Coronary artery (tissue), 2 donors: Measurements from ENCODE around the gene ARRB1.

ENCODE experiments used
- DNase-seq: peaks from one replicate; pipeline ENCODE4 v3.0.0-alpha.2; 2017; ENCODE audit warnings: low spot score
- H3K27ac ChIP-seq, 2 donors: fragments of 200-600 bp; sonication (generic); one replicate each; pipeline ENCODE4 v1.5.1; 2016 to 2019
- H3K4me3 ChIP-seq: fragments of 200-600 bp; sonication (generic); 2 replicates; pipeline ENCODE4 v1.5.1; 2016; ENCODE audit warnings: mild to moderate bottlenecking, moderate library complexity
- CTCF ChIP-seq: fragments of 200-600 bp; sonication (generic); IDR thresholded peaks from one replicate; pipeline ENCODE4 v1.5.1; 2019; ENCODE audit warnings: antibody characterized with exemption

Gene ARRB1

GRCh38 chr11:75346912-75347647, 4.4 kb downstream of the ARRB1 start:
- Histone ChIP-seq H3K27ac (peak overlapping the region in 1 of 2 donors; percentile 85), H3K4me3 (no peak overlapping the region)
- DNase-seq, result peak; percentile 77
- no peak for TF ChIP-seq CTCF

DNA sequence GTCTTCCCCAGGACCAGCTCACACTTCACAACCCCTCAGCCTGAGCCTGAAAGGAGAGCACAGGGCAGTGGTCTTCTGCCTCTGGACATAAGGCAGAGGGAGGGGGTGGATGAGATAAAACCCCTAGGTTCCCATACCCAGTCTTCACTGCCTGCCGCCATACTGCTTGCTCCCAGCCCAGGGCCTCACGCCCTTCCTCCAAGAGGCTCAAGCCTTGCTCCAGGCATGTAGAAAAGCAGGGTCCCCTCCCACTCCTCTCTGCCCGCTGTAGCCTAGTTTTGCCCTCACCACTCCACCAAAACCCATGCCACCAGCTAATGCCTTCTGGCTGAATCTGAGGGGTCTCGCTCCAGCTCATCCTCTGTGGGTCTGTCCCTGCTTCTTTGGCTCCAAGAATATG, 5.2 kb downstream of the ARRB1 start:
- Histone ChIP-seq H3K27ac (peak overlapping the region in 1 of 2 donors; percentile 85), H3K4me3 (no peak overlapping the region)
- no peak for DNase-seq
- TF ChIP-seq CTCF, result no peak

GRCh38 chr11:75345455-75346160, 5.9 kb downstream of the ARRB1 start:
- H3K27ac ChIP-seq, result peak overlapping the region in 1 of 2 donors; percentile 56
- no peak overlapping the region for H3K4me3 ChIP-seq
- peak; percentile 64 for DNase-seq
- TF ChIP-seq CTCF, result no peak

- no peak for TF ChIP-seq CTCF
- H3K27ac ChIP-seq, result peak overlapping the region in 1 of 2 donors; percentile 56
- no peak overlapping the region for H3K4me3 ChIP-seq
- DNase-seq, result peak; percentile 65
Observed at GRCh38 chr11:75344761-75345454, 6.6 kb downstream of the ARRB1 start.

DNA sequence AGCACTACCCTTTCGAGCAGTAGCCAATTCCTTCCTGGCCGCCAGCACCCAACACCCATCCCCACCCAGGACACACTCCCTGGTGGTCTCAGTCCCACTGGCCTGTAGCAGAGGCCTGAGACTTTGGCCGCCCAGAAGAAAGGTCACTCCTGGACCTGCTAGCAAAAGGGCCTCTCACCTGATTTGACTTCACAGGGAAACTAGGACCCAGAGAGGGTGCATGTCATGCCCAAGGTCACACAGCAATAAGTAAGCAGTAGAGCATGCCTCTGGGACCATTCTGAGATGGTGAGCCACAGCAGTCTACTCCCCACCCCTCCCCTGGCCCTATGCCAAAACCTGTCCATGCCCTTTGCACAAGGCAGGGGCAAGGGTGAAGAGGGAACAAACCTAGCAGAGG, 7.3 kb downstream of the ARRB1 start:
- Histone ChIP-seq H3K4me3 (no peak overlapping the region), H3K27ac (peak overlapping the region in 1 of 2 donors; percentile 76)
- TF ChIP-seq CTCF, result no peak
- peak; percentile 58 for DNase-seq

GRCh38 chr11:75342966-75343870, 8.2 kb downstream of the ARRB1 start:
- DNase-seq, result peak; percentile 66
- H3K4me3 ChIP-seq, result no peak overlapping the region
- TF ChIP-seq CTCF, result no peak
- H3K27ac ChIP-seq, result peak overlapping the region in 1 of 2 donors; percentile 76
